Nephron progenitor cell (in vitro differentiated cells): ENCODE measurements around the gene GDI2.

Source experiments
- DNase-seq: peaks from one replicate; pipeline ENCODE4 v3.0.0; 2021
- H3K27ac Mint-ChIP-seq: 2 replicates; pipeline ENCODE4 v1.8.0; 2021; ENCODE audit warnings: mild to moderate bottlenecking, moderate library complexity, mixed read lengths
- H3K27me3 Mint-ChIP-seq: 2 replicates; pipeline ENCODE4 v1.8.0; 2021; ENCODE audit warnings: mild to moderate bottlenecking, low read depth, mixed read lengths; ENCODE audit not compliant: poor library complexity
- H3K36me3 Mint-ChIP-seq: 2 replicates; pipeline ENCODE4 v1.8.0; 2021; ENCODE audit warnings: low read depth, mixed read lengths
- H3K4me1 Mint-ChIP-seq: 2 replicates; pipeline ENCODE4 v1.8.0; 2021; ENCODE audit warnings: mixed read lengths
- H3K4me3 Mint-ChIP-seq: 2 replicates; pipeline ENCODE4 v1.8.0; 2021; ENCODE audit warnings: mild to moderate bottlenecking, moderate library complexity, mixed read lengths
- H3K9me3 Mint-ChIP-seq: 2 replicates; pipeline ENCODE4 v1.8.0; 2021; ENCODE audit warnings: mild to moderate bottlenecking, moderate library complexity, mixed read lengths
- TF ChIP-seq, protein P1 (sequence below): fragments of 200-600 bp; sonication (generic); IDR thresholded peaks from 2 replicates; pipeline ENCODE4 v1.5.0; 2021; ENCODE audit warnings: antibody characterized with exemption

GDI2 gene

DNA sequence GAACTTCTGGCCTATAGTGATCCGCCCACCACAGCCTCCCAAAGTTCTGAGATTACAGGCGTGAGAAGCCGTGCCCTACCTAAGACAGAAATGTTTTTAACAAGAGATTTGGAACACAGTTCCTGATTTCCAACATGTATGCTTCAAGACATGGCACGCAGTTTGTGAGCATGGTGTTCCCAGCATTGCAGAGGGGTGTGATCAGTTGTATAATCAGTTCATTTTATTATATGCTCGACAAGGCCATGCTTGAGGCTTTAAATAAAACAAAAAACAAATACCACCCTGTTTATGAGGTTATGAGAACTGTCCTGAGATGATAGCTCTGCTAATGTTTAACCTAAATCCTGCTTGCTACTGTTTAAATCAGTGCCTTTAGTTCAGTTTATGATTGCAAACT lies 68.4 kb downstream of the GDI2 start:
- peaks cover 63% of the 10 kb centered on the region for H3K36me3 Mint-ChIP-seq
- H3K9me3 Mint-ChIP-seq = no peaks in the 10 kb centered on the region
- H3K4me3 Mint-ChIP-seq = no peak overlapping the region
- TF ChIP-seq, protein P1, sequence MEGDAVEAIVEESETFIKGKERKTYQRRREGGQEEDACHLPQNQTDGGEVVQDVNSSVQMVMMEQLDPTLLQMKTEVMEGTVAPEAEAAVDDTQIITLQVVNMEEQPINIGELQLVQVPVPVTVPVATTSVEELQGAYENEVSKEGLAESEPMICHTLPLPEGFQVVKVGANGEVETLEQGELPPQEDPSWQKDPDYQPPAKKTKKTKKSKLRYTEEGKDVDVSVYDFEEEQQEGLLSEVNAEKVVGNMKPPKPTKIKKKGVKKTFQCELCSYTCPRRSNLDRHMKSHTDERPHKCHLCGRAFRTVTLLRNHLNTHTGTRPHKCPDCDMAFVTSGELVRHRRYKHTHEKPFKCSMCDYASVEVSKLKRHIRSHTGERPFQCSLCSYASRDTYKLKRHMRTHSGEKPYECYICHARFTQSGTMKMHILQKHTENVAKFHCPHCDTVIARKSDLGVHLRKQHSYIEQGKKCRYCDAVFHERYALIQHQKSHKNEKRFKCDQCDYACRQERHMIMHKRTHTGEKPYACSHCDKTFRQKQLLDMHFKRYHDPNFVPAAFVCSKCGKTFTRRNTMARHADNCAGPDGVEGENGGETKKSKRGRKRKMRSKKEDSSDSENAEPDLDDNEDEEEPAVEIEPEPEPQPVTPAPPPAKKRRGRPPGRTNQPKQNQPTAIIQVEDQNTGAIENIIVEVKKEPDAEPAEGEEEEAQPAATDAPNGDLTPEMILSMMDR = no peak
- no peak for DNase-seq
- no peak overlapping the region for H3K27ac Mint-ChIP-seq
- no peaks in the 10 kb centered on the region for H3K4me1 Mint-ChIP-seq
- no peaks in the 10 kb centered on the region for H3K27me3 Mint-ChIP-seq

DNA sequence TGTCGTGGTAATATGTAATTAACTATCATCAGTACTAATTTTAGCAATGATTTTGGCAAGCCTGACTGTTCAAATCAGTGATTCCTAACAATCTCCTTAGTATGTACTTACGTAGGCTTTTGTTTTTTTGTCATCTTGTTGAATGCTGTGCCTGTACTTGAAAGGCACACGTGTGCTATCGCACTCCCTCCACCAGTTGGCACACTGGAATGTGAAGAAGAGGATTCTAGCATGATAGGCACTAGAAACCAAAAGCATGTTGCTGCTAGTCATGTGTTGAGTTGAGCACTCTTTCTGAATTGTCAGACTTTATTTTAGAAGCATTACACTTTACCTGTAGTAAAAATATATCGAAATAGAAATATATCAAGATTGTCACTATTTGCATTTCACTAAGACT lies 69.5 kb downstream of the GDI2 start:
- TF ChIP-seq, protein P1 = no peak
- H3K27me3 Mint-ChIP-seq = no peaks in the 10 kb centered on the region
- no peaks in the 10 kb centered on the region for H3K4me1 Mint-ChIP-seq
- H3K27ac Mint-ChIP-seq = no peak overlapping the region
- H3K36me3 Mint-ChIP-seq = peaks cover 54% of the 10 kb centered on the region
- H3K4me3 Mint-ChIP-seq = no peak overlapping the region
- H3K9me3 Mint-ChIP-seq = no peaks in the 10 kb centered on the region
- DNase-seq = no peak

DNA sequence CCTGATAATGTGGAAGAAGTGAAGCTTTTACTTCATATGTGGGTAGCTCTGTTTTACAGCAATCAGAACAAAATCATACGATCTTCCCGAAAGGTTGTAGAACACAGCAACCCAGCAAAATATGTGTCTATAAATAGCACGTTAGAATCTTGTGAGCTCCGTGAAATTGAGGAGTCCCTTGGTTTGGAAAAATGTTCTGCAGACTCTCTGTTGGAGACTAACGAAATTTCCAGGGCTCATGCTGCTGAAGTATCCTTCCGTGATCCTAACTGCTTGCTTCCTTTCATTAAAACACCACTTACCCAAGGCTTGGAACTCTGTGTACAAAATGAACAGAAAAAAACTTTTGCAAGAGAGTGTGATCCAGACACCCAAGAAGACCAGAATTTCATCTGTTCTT lies 71.1 kb downstream of the GDI2 start:
- Mint-ChIP-seq H3K9me3 (no peaks in the 10 kb centered on the region), H3K27ac (no peak overlapping the region), H3K27me3 (no peaks in the 10 kb centered on the region), H3K36me3 (peaks cover 47% of the 10 kb centered on the region), H3K4me3 (no peak overlapping the region), H3K4me1 (peaks cover 14% of the 10 kb centered on the region)
- TF ChIP-seq, protein P1 = no peak
- no peak for DNase-seq

DNA sequence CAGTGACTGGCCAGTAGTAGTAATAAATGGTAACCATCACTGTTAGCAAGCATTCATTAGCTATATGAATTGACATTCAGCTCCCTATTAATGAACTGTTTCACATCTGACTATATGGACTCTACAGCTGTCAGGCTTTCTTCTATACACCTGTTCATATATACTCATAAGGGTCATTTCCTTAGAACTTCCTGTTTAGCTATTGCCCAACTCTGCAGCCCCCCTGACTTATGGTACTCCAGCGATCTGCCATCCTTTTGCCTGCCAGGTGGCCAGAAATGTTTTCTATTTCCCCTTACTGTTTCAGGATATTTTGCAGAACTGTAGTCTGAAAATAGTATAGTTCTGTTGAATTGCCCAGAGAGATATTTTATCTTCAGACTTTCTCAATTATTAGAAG lies 72.0 kb downstream of the GDI2 start:
- Mint-ChIP-seq H3K36me3 (peaks cover 45% of the 10 kb centered on the region), H3K4me3 (no peak overlapping the region), H3K27me3 (no peaks in the 10 kb centered on the region), H3K4me1 (peaks cover 22% of the 10 kb centered on the region), H3K27ac (no peak overlapping the region), H3K9me3 (no peaks in the 10 kb centered on the region)
- TF ChIP-seq, protein P1 = no peak
- no peak for DNase-seq

DNA sequence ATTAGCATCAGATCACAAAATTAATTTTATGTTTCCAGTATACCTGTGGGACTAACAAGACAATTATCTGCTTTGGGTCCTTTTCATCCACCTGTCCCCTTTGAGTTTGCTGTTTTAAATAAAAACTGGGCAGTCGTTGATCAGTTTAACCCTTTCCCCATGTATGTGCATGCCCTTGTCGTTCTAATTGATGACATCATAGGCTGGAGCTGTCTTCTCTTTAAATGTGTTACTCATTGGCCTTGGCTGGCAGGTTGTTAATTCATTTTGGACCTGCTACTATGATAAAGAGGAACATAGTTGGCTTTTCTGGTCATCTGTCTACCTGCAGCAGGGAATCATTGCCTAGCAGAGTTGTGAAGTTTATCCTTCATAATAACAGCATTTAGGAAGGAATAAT lies 74.8 kb downstream of the GDI2 start:
- Mint-ChIP-seq H3K9me3 (no peaks in the 10 kb centered on the region), H3K27ac (no peak overlapping the region), H3K36me3 (peaks cover 36% of the 10 kb centered on the region), H3K4me3 (no peak overlapping the region), H3K27me3 (no peaks in the 10 kb centered on the region), H3K4me1 (peaks cover 30% of the 10 kb centered on the region)
- TF ChIP-seq, protein P1 = no peak
- DNase-seq = no peak

DNA sequence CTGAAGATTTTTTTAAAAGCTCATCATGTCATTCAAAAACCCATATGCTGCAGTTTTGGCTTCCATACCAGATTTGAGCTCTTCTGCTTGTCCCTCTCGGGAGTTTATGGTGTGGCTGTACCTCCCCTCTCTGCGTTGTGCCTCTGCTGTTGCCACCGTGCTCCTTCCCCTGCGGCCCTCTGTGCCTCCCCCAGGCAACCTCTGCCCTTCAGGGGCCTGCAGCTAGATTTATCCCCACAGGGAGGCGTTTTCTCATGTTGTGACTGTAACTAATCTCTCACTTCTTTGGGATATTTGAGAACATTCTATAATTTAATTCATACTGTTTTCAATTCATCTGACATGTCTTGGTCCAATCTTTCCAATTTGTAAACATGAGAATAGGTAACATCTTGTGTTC lies 75.9 kb downstream of the GDI2 start:
- Mint-ChIP-seq H3K27ac (peak overlapping the region; percentile 86), H3K4me1 (peaks cover 30% of the 10 kb centered on the region), H3K9me3 (no peaks in the 10 kb centered on the region), H3K4me3 (peak overlapping the region; percentile 28), H3K36me3 (peaks cover 34% of the 10 kb centered on the region), H3K27me3 (no peaks in the 10 kb centered on the region)
- TF ChIP-seq, protein P1 = peak; percentile 18
- peak; percentile 23 for DNase-seq
